Measurements from ENCODE around the gene PSMA2.
"Not testable (repeated sequence)": the region's sequence is repeated elsewhere in the genome, so short reads cannot be mapped to it uniquely, and the experiment has no call there.

The PSMA2 gene

DNA sequence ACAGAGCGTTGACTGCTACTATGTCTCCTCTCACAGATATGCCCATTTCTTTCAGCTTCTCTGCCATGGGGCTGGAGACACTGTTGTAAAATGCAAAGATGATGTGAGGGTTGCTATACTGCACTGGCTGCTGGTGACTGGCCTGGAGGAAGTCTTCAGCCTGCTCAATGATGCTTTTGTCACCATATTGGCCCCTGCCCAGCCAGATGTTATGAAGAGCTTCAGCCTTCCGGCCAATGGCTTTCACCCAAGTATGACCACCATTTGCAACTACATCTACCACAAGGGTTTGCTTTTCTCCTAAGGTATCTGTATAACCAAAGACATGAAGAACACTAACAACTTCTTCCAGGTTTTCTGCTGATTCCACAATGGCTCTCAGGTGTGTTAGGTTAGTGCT, 21.7 kb downstream of the PSMA2 start:
- no peak for DNase-seq

DNA sequence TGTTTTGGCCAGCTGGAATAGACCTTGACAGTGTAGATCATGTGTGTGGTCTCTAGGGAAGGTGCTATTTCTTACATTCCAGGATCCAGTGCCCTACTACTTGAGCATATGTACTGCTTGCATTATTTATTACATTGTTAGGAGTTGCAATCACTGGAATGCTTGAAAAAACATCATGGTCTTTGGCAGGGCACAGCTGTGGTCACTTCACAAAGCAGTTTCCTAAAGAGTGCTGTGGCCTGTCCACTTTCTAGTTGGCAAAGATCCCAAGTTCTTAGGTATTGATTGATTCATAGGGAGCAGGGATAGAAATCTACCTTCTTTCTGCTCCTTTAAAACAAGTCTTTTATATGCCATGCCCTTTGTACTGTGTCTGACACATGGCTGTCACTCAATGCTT, 24.7 kb downstream of the PSMA2 start:
- no peak for DNase-seq

DNA sequence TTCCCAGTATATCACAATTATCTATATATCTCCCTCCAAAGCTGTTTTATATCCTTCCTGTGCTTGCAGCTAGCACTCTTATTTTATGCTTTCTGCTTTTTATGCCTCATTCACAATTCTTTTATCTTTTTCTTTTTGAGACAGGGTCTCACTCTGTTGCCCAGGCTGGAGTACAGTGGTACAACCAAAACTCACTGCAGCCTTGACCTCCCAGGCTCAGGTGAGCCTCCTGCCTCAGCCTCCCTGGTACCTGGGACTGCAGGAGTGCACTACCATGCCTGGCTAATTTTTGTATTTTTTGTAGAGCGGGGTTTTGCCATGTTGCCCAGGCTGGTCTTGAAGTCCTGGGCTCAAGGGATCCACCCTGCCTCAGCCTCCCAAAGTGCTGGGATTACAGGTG, 25.8 kb downstream of the PSMA2 start:
- DNase-seq: no peak

DNA sequence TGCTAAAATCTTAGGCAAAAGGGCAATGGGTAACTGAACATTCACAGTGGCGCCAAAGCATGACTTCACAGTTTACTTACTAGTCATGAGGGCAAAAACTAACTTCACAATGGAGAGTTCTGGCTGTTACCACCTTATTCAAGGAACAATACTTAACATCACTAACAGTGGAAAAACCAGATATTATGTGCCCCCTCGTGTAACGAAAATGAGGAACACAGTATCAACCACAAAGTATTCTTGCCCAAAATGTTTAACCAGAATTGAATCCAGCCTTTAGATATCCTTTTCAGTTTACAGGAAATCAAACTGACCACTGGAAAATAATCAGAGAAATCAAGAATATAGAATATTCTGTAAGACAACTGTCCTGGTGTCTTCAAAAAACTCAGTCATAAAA, 29.6 kb downstream of the PSMA2 start:
- no peak for DNase-seq

DNA sequence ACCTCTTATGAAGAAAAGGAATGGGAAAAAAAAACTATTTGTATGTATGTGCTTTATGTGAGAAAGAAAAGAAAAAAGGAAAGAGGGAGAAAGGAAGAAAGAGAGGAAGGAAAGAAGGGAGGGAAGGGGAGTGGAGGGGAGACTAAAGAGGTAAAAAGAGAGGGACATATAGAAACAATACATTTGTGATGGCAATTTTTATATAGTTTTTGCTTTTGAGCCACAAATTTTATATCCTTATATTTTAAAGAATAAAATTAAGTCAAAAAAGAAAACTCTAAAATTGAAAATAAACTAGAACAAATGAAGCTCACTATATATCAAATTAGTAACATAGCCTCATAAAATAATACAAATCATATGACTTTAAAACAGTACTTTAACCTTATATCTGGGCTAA, 31.1 kb downstream of the PSMA2 start:
- DNase-seq: no peak

DNA sequence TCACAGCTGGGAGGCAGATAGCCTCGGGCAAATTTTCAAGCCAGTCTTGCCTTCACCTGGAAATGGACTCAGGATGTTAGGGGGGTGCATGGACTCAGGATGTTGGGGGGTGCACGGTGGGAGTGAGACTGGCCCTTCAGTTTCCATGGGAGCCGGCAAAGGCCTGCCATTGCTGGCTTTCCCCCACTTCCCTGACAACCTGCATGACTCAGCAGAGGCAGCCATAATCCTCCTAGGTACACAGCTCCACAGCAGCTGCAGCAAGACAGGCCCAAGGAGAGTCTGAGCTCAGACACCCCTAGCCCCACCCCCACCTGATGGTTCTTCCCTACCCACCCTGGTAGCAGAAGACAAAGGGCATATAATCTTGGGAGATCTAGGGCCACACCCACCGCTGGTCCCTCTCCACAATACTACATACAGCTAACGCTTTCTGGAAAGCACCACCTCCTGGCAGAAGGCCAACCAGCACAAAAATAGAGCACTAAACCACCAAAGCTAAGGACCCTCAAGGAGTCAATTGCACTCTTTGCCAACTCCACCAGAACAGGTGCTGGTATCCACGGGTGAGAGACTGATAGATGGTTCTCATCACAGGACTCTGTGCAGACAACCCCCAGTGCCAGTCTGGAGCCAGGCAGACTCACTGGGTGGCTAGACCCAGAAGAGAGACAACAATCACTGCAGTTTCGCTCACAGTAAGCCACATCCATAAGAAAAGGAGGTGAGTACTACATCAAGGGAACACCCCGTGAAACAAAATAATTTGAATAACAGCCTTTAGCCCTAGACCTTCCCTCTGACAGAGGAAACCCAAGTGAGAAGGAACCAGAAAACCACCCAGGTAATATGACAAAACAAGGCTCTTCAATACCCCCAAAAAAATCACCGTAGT, 38.4 kb downstream of the PSMA2 start:
- no peak for DNase-seq

DNA sequence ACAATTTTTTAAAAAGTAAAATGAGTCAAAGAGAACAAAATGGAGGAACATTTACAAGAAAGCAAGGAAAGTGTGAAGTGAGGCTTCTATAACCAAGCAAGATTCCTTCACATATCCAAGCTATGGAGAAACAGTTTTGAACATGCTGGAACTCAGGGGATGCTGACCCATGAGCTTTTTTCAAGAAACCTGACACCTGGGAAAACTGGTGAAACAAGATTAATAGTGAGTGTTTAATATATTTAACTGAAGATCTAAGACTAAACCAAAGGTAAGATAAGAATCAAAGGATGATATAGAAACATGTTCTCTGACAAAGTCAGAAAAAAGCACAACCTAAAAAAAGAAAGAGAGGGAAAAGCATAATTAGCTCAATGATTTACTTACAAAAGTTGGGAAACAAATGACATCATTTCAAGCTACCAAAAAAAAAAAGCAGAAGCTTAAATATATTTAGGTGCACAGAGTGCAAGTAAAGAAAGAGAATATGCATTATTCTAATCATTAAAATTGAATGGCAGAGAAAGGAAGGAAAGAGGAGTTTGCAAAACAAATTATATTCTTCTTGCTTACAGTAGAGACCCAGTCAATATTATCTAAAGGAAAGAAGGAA, 45.0 kb downstream of the PSMA2 start:
- DNase-seq: no peak

DNA sequence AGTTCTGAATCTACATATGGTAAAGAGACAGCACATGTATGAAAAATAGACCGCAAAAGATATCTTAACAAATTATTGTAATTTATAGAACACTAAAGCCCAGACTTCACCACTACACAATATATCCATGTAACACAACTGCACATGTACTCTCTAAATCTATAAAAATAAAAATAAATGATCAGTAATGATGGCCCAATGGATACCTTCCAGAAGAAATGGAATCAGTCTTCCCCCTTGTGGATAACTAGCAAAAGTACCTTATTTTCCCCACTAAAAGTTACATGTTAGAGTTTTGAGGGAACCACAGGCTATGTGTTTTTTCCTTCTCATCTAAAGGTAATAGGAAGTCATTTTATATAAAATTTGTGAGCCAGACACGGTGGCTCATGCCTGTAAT, 45.8 kb downstream of the PSMA2 start:
- no peak for DNase-seq

DNA sequence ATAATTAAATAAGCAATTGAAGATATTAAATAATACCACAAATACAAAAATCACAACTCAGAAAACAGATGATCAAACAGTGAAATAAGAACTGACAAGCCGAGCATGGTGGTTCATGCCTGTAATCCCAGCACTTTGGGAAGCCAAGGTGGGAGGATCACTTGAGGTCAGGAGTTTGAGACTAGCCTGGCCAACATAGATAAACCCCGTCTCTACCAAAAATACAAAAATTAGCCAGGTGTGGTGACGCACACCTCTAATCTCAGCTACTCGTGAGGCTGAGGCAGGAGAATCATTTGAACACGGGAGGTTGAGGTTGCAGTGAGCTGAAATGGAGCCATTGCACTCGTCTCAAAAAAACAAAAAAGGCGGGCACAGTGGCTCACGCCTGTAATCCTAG, 46.8 kb downstream of the PSMA2 start:
- not testable (repeated sequence) for DNase-seq

DNA sequence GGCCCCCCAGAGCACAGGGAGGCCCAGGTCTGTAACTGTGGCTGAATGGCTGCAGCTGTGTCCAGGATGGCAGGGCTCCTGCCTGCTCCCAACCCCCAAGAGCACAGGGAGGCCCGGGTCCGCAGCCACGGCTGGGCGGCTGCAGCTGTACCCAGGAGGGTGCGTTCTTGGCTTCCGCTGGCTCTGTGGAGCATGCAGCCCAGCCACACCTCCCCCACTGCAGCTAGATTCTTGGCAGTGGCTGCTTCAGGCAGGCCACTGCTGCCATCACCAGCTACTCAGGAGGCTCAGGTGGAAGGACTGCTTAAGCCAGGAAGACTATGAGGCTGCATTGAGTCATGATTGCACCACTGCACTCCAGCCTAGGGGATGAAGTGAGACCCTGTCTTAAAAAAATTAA, 48.0 kb downstream of the PSMA2 start:
- DNase-seq: peak; percentile 54

DNA sequence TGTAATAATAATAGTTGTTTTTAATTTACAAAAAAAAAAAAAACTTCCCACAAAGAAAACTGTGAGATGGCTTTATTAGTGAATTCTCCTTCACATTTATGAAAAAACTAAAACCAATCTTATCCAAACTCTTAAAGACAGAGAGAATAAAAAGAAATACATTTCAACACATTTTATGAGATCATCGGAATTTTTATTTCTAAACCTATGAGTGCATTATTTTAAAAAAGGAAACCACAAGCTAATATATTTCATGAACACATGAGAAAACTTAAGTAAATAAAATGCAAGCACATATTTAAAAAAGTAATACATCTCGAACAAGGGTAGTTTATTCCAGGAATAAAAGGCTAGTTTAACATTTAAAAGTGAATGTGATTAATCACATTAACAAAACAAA, 51.6 kb downstream of the PSMA2 start:
- no peak for DNase-seq

DNA sequence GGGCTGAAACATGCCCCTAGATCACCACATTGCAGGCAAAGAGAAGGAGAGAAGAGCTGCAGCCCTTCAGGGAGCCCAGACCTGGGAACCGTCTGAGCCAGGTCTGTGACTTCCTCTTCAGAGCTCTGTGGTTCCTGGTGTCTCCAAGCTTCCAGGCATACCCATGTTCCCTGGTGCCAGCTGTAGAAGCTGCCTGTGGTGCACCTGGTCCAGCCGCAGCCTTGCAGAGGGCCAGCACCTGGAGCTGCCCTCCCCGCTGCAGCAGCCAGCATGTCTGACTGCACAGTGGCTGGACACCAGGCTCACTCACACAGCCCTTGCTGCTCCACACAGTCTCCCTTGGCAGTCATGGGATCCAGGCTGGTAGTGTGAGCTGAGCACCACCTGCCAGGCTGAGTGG, 53.7 kb downstream of the PSMA2 start:
- no peak for DNase-seq

DNA sequence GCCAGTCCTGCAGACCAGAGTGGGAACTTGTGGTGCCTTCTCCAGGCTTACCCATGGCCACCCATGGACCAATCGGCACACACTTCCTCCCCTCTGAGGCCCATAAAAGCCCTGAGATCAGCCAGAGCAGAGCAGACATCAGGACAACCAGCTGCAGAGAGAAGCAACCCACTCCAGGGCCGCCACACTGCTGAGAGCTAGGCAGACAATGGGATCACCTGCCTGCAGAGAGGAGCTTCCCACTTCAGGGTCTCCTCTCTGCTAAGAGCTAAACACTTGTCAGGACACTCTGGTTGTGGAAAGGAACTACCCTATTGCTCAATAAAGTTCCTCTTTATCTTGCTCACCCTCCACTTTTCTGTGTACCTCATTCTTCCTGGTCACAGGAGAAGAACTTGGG, 54.1 kb downstream of the PSMA2 start:
- no peak for DNase-seq

DNA sequence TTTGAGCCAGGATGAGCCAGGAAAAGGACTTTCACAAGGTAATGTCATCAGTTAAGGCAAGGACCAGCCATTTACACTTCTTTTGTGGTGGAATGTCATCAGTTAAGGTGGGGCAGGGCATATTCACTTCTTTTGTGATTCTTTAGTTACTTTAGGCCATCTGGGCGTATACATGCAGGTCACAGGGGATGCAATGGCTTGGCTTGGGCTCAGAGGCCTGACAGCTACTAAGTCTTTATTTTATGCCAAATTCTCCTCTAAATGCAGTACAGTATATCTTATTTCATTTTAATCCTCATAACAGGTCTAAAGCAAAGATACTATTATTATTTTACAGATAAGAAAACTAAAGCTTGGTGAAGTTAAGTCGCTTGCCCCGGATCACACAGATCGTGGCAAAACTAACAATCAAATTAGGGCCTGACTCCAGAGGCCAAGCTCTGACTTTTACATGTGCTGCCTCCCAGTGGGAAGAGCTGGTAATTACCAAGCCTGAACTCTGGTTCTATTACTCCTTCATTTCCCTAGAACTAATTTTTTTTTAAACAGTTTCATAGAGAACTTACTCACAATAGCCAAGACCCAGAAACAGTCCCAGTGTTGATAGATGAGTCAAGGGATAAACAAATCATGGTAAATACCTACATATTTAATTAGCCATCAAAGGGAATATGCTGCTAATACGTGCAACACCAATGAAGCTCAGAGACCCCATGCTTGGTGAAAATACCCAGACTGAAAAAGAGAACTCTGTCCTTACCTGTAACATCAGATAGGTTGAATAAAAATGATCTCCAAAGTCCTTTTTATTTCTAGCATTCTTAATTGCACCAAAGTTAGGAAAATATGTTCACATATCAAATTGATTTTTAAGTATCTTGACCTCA, 55.5 kb downstream of the PSMA2 start:
- no peak for DNase-seq

DNA sequence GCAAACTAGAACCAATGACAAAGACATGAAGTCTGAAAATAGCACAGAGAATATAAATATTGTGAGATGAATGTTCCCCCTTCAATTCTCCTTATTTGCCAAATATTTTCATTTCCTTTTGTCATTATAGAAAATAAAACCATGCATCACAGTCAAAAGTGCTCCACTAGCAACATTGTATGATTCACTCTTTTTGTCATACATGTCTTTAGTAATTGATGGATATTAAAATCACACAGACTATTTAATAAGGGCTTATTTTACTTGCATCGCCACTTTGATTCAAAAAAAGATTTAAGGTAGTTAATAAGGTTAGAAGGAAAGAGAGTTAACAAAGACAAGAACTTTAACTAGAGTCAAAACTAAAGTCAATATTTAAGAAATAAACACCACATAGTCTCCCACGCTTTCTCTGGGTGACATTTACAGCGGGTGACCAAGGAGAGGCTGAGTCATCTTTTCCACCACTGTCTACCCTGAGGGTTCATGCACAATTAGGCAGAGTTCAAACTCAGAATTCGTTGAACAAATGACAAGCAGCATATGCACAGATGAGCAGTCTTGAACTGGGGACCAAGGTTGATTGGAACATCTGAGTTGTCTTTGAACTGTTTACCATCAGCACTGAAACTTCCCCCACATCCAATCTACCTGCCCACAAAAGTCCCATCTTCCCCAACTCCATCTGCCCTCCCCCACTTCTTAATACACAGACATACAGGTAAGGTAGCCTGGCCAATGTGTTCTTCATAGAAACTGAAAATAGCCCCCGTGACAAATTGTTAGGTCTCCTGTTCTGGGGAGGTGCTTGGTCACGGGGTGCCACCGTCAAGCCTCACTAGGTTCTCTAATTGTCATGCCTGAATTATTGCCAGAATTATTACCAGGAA, 62.6 kb downstream of the PSMA2 start:
- no peak for DNase-seq

DNA sequence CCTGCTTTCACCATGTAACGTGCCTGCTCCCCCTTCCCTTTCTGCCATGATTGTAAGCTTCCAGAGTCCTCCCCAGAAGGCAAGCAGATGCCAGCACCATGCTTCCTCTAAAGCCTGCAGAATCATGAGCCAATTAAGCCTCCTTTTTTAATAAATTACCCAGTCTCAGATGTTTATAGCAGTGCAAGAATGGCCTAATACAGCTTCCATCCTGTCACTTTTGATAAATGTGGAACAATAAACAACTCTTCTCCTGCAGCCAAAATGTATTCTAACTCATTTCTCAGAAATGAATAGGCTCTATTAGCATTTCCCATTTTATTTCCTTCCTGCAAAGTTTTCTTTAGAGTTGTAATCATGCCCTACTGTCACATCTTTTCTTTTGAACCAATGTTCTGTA, 63.5 kb downstream of the PSMA2 start:
- no peak for DNase-seq

Data from right kidney (tissue), 1 donor.